ENCODE measurements around the gene TNFRSF19.
"Not testable (repeated sequence)": the region's sequence is repeated elsewhere in the genome, so short reads cannot be mapped to it uniquely, and the experiment has no call there.

The TNFRSF19 gene

GRCh38 chr13:23570921-23571315 lies 706 bp downstream of the TNFRSF19 start:
- DNase-seq (ENCODE audit: low spot score) = peak; percentile 84

DNA sequence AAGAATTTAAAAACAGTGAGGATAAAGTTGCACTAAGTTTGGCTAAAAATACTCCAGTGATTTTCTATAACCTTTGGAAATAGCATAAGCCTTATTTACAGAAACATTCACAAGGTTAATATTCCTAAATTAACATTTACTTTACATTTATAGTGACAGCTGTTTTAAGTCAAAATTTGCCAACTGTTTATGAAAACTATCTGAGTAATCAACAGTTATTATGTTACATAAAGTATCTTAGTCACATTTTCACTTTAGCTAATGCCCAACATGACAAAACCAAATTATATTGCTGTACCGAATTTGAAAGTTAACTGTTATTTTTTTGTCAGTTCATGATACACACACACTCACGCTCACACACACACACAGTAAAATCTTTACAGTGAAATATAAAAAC lies 1.2 kb downstream of the TNFRSF19 start:
- DNase-seq (ENCODE audit: low spot score) = no peak

DNA sequence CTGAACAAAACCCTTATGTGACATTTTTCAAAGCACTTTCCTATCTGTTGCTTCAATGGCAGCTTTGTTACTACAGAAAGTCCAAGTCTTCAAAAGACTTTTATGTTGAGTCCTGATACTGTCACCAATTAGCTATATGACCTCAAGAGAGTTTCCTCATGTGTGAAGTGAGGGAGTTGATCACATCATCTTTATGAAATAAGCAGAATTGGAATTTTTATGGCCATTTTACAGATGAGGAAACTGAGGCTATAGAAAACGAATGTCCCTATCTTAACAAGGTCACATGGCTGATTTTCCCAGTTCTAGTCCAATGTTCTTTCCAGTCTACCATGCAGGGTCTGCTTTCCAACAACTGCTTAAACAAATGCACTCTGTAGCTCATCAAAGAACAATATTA lies 2.6 kb downstream of the TNFRSF19 start:
- peak; percentile 17 for DNase-seq (ENCODE audit: low spot score)

DNA sequence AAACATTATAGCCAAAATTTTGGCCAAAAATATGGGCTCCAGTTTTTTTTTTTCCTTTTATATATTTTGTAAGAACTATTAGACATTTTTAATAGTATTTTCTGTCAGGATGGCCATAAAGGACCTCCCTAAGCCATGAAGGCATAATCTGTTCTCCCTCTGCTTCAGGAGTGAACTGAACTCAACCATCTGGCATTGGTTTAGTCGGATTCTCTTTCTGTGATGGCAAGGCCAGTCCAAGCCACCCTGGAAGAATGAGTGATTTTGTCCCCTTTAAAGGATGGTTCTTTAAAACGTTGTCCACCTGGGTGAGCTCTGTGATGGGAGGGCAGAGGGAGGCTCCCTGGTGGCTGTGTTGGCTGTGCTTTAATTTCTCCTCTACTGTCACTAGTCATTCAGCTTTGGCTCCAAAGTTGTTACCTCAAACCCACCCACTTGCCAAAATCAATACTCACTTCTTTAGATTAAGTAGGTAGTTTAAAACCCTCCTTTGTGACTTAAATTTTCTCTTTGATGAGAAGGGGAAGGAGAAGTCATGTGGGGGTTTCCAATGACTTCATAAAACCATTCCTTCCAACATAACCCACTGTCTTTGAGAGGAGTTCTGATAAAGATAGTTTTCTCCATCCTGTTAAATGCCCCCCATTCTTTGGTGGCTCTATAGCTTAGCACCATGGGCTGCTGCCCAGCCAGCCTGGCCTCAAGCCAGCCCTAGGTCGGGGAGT lies 4.4 kb downstream of the TNFRSF19 start:
- DNase-seq (ENCODE audit: low spot score) = no peak

- DNase-seq (ENCODE audit: low spot score) = no peak
Measured at GRCh38 chr13:23575632-23576031, 5.4 kb downstream of the TNFRSF19 start.

GRCh38 chr13:23578411-23579071 lies 8.3 kb downstream of the TNFRSF19 start:
- DNase-seq (ENCODE audit: low spot score) = peak; percentile 83

- peak; percentile 83 for DNase-seq (ENCODE audit: low spot score)
Measured at GRCh38 chr13:23579072-23579895, 9.1 kb downstream of the TNFRSF19 start.

DNA sequence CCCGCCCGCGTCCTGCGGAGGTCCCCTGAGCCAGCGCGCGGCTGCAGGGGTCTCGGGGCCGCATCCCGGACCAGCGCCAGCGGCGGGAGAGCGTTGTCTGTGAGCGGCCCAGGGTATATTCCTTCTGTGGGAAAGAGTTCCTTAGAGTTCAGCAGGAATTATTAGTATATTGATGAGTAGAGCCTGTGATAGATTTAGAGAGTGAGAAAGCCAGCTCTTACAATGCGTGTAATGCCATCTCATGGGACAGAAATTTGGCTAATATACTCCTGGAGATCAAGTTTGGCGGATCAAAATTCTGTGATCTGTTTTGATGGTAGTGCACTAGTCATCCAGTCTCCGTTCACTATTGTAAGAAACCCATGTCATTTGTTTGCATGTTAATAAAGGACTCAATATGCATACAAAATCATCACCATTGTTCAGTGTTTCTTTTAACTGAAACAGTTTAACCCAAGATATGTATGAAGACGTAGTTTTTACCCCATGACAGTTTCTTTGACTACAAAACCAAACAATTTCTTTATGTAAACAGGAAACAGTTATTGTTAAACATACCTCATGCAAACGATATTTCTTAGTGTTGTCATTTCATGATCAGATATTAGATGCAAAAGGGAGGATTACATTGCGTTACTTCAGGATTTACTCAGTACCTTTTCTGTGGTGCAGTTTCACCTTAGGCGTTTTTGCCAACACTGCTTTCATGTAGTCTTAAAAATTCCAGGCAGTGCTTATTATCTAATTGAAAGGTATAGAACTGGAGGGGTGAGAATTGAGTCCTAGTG lies 9.9 kb downstream of the TNFRSF19 start:
- DNase-seq (ENCODE audit: low spot score) = peak; percentile 25

GRCh38 chr13:23580684-23581060 lies 10.5 kb downstream of the TNFRSF19 start:
- no peak for DNase-seq (ENCODE audit: low spot score)

- DNase-seq (ENCODE audit: low spot score) = no peak
Measured at GRCh38 chr13:23583491-23583890, 13.3 kb downstream of the TNFRSF19 start.

DNA sequence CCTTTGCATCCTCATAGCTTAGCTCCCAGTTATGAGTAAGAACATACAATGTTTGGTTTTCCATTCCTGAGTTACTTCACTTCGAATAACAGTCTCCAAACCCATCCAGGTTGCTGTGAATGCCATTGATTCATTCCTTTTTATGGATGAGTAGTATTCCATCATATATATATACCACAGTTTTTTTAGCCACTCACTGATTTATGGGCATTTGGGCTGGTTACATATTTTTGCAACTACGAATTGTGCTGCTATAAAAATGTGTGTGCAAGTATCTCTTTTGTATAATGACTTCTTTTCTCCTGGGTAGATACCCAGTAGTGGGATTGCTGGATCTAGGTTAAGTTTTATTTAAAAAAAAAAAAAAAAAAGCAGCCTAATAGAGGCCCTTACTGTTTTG lies 14.1 kb downstream of the TNFRSF19 start:
- DNase-seq (ENCODE audit: low spot score) = no peak

GRCh38 chr13:23586336-23586735 lies 16.1 kb downstream of the TNFRSF19 start:
- DNase-seq (ENCODE audit: low spot score) = no peak

- no peak for DNase-seq (ENCODE audit: low spot score)
Measured at GRCh38 chr13:23588666-23589065, 18.5 kb downstream of the TNFRSF19 start.

DNA sequence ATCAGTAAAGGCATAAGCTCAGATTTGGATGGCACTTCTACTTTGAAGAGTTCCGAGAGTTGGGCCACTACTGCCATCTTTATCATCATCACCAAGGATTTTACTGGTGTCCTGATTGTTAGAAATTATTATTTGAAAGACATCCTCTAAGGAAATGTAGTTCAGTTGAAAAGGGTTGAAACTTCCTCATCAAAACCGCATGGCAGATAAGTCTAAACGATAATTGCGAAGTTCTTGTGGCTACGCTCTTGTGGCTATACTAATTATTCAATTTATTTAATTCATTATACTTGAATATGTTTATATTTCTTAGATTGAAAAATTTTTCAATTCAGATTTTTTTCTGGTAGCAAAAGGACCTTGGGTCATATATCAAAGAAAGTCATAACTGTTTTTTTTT lies 22.4 kb downstream of the TNFRSF19 start:
- no peak for DNase-seq (ENCODE audit: low spot score)

- DNase-seq (ENCODE audit: low spot score) = no peak
Measured at GRCh38 chr13:23593148-23593547, 22.9 kb downstream of the TNFRSF19 start.

DNA sequence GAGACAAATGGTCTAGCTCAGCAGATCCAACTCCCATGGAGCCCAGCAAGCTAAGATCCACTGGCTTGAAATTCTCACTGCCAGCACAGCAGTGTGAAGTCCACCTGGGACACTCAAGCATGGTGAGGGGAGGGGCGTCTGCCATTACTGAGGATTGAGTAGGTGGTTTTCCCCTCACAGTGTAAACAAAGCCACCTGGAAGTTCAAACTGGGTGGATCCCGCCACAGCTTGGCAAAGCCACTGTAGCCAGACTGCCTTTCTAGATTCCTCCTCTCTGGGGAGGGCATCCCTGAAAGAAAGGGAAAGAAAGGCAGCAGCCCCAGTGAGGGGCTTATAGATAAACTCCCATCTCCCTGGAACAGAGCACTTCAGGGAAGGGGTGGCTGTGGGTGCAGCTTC lies 24.1 kb downstream of the TNFRSF19 start:
- DNase-seq (ENCODE audit: low spot score) = not testable (repeated sequence)

DNA sequence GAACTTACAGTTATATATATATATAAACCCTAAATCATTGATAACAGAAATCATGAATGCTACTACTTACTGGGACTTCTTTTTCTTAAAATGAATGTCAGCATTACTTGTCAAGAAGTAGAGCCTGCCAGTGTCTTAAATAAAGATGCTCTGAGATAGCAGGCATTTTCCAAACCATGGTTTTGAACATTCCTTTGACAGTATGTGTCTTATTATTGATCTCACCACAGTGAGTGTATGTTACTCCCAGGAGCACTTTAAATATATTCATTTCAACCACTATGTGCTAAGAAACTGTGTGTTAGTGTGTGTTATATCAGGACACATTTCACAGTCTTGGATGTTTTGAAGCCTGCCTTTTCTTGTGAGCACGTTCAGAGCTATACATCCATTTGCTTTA lies 28.2 kb downstream of the TNFRSF19 start:
- no peak for DNase-seq (ENCODE audit: low spot score)

GRCh38 chr13:23599083-23599925 lies 29.1 kb downstream of the TNFRSF19 start:
- peak; percentile 21 for DNase-seq (ENCODE audit: low spot score)

- no peak for DNase-seq (ENCODE audit: low spot score)
Measured at GRCh38 chr13:23600100-23600499, 29.9 kb downstream of the TNFRSF19 start.

DNA sequence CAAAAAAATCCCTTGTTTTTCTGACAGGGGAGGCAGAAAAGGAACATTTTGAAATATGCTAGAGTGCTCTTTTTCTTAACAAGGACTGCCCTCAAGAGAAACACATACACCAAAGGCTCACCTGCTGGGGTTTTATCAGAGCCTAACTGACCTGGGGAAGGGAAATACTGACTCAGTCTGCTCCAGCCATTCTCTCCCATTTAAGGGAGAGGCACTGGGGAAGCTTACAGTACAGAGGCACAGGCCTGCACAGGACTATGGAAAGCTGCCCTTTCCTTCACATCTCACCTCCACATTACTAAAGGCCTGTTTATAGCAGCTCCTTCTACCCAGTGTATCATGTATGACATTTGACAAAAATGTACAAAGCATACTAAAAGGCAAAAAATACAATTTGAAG lies 30.3 kb downstream of the TNFRSF19 start:
- no peak for DNase-seq (ENCODE audit: low spot score)

GRCh38 chr13:23605831-23606230 lies 35.6 kb downstream of the TNFRSF19 start:
- DNase-seq (ENCODE audit: low spot score) = no peak
